Dendritic cell treated with granulocyte-macrophage colony-stimulating factor and Interleukin-4, amounts not matched to agents 40 ng/mL and 50 ng/mL, for 4 days (primary cell): ENCODE measurements around the gene CTNNAL1.

Experiments
- H3K27ac Mint-ChIP-seq: one replicate; pipeline ENCODE4 v1.8.0; 2022; ENCODE audit warnings: mild to moderate bottlenecking, mixed read lengths
- H3K27me3 Mint-ChIP-seq: one replicate; pipeline ENCODE4 v1.8.0; 2022; ENCODE audit warnings: mild to moderate bottlenecking, mixed read lengths
- H3K36me3 Mint-ChIP-seq: one replicate; pipeline ENCODE4 v1.8.0; 2022; ENCODE audit warnings: low read depth, mixed read lengths
- H3K4me1 Mint-ChIP-seq: one replicate; pipeline ENCODE4 v1.8.0; 2022; ENCODE audit warnings: low read depth, mixed read lengths
- H3K4me3 Mint-ChIP-seq: one replicate; pipeline ENCODE4 v1.8.0; 2022; ENCODE audit warnings: mild to moderate bottlenecking, moderate library complexity, mixed read lengths
- H3K9me3 Mint-ChIP-seq: one replicate; pipeline ENCODE4 v1.8.0; 2022; ENCODE audit warnings: mixed read lengths
- intact Hi-C: fragments of 100-400 bp; cut with micrococcal nuclease; formaldehyde crosslinking; loops from one replicate; pipeline ENCODE4 v1.15.0; 2022

Gene CTNNAL1

GRCh38 chr9:109037946-109038715 lies 24.8 kb upstream of the CTNNAL1 start:
- H3K27me3 Mint-ChIP-seq = no peaks in the 10 kb centered on the region
- peaks cover 55% of the 10 kb centered on the region for H3K36me3 Mint-ChIP-seq
- peaks cover 5% of the 10 kb centered on the region for H3K4me1 Mint-ChIP-seq
- no peak overlapping the region for H3K4me3 Mint-ChIP-seq
- H3K27ac Mint-ChIP-seq = no peak overlapping the region
- intact Hi-C loops = no loop called here
- H3K9me3 Mint-ChIP-seq = no peaks in the 10 kb centered on the region

GRCh38 chr9:109036744-109037680 lies 23.7 kb upstream of the CTNNAL1 start:
- no peak overlapping the region for H3K27ac Mint-ChIP-seq

DNA sequence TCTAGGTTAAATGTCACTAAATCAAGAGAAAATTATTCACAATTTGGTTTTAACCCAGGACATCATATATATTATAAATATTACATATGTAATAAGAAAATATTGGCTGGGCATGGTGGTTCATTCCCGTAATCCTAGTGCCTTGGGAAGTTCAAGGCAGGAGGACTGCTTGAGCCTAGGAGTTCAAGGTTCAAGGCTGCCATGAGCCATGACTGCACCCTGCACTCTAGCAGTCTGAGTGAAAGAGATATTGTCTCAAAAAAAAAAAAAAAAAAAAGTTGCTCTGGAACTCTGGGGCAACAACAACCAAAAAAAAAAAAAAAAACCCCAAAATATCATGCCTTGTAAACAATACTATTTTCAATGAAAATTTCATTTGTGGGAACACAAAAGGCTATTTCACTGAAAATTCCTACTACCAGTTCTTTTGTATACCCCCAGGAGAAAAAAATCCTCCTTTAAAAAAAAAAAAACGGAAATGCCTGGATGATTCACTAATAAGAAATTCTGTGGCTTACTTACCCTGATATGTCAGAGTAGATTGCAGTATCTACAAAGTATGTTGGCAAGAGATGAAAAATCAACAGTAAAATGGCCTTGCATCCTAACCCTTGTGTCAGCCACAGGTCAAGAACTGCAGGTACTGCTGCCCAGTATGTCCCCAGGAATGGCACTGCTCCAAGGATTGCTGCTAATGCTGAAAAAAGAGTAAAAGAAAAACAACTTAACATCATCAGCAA lies 22.6 kb upstream of the CTNNAL1 start:
- intact Hi-C loops = no loop called here
- Mint-ChIP-seq H3K9me3 (no peaks in the 10 kb centered on the region), H3K36me3 (peaks cover 65% of the 10 kb centered on the region), H3K4me1 (peaks cover 5% of the 10 kb centered on the region), H3K27me3 (no peaks in the 10 kb centered on the region), H3K4me3 (no peak overlapping the region), H3K27ac (no peak overlapping the region)

More at GRCh38 chr9:109036744-109037680, 23.7 kb upstream of the CTNNAL1 start:
- Mint-ChIP-seq H3K36me3 (peaks cover 56% of the 10 kb centered on the region), H3K9me3 (no peaks in the 10 kb centered on the region), H3K27me3 (no peaks in the 10 kb centered on the region), H3K4me3 (no peak overlapping the region), H3K4me1 (peaks cover 5% of the 10 kb centered on the region)
- intact Hi-C loops = no loop called here

DNA sequence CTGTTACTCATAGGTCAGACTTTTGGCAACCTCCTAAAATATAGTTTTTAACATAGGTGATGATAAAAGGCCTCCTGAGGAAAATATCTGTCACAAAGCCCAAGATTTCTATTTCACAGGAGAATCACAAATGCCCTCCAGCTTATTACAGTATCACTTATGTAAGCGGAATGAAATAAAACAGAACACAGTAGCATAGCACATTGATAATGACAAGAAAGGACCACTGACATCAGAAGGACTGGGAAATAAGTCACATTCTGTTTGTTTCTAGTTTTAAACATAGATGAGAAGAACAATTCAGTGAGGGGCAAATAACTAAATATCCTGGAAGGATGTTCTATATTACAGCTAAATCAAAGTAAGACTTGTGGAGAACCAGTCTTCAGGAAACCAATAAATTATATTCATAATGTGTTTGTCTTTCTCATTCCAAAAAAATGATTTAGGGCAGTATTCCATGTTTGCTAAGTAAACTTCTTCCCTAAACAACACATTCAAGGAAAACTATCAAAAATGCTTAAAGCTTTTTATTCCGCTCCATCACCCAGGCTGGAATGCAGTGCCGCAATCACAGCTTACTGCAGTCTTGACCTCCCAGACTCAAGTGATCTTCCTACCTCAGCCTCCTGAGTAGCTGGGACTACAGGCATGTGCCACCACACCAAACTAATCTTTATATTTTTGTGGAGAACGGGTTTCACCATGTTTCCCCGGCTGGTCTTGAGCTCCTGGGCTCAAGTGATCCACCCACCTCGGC lies 20.8 kb upstream of the CTNNAL1 start:
- no peaks in the 10 kb centered on the region for H3K9me3 Mint-ChIP-seq
- H3K4me3 Mint-ChIP-seq = no peak overlapping the region

DNA sequence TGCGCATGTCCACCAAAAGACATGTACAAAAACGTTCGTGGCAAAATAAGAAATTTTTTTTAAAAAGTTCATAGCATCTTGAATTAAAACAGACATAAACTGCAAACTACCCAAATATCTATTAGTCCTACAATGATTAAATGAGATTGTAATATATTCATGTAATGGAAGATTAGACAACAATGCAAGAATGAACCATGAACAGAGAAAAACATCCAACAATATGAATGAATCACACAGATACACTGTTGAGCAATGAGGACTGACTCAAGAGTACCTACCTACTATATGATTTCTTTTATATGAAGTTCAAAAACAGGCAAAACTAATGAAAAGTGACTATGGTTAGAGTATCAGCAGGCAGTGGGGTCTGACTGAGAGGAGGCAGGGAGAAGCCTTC lies 17.9 kb upstream of the CTNNAL1 start:
- Mint-ChIP-seq H3K9me3 (no peaks in the 10 kb centered on the region), H3K4me3 (no peak overlapping the region), H3K27ac (no peak overlapping the region), H3K36me3 (peaks cover 55% of the 10 kb centered on the region), H3K4me1 (peaks cover 4% of the 10 kb centered on the region), H3K27me3 (no peaks in the 10 kb centered on the region)
- intact Hi-C loops = no loop called here

More for the DNA sequence above, 20.8 kb upstream of the CTNNAL1 start:
- H3K27ac Mint-ChIP-seq = no peak overlapping the region
- peaks cover 5% of the 10 kb centered on the region for H3K4me1 Mint-ChIP-seq
- H3K36me3 Mint-ChIP-seq = peaks cover 60% of the 10 kb centered on the region
- intact Hi-C loops = no loop called here
- H3K27me3 Mint-ChIP-seq = no peaks in the 10 kb centered on the region

- intact Hi-C loops = no loop called here
- peaks cover 12% of the 10 kb centered on the region for H3K4me1 Mint-ChIP-seq
- no peak overlapping the region for H3K4me3 Mint-ChIP-seq
- peaks cover 51% of the 10 kb centered on the region for H3K36me3 Mint-ChIP-seq
- no peak overlapping the region for H3K27ac Mint-ChIP-seq
- no peaks in the 10 kb centered on the region for H3K9me3 Mint-ChIP-seq
- H3K27me3 Mint-ChIP-seq = no peaks in the 10 kb centered on the region
Measured at GRCh38 chr9:109030426-109030825, 17.1 kb upstream of the CTNNAL1 start.

DNA sequence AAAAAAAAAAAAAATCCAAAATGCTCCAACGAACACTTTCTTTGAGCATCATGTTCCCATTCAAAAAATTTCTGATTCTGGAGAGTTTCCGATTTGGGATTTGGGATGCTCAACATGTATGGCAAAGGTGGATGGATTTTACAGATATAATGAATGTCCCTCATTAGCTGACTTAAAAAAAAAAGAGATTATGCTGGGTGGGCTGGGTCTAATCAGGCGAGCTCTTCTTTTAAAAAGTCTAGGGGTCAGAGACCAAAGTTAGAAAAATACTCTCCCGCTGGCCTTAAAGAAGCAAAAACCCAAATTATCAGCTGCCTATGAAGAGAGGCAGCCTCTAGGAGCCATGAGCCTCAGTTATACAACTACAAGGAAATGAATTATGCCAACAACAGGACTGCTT lies 15.2 kb upstream of the CTNNAL1 start:
- intact Hi-C loops = no loop called here
- no peaks in the 10 kb centered on the region for H3K27me3 Mint-ChIP-seq
- H3K4me1 Mint-ChIP-seq = peaks cover 21% of the 10 kb centered on the region
- H3K9me3 Mint-ChIP-seq = no peaks in the 10 kb centered on the region
- H3K4me3 Mint-ChIP-seq = no peak overlapping the region
- H3K27ac Mint-ChIP-seq = no peak overlapping the region
- H3K36me3 Mint-ChIP-seq = peaks cover 57% of the 10 kb centered on the region

- intact Hi-C loops = no loop called here
- Mint-ChIP-seq H3K27me3 (no peaks in the 10 kb centered on the region), H3K36me3 (peaks cover 44% of the 10 kb centered on the region), H3K4me1 (peaks cover 21% of the 10 kb centered on the region), H3K9me3 (no peaks in the 10 kb centered on the region), H3K4me3 (no peak overlapping the region), H3K27ac (no peak overlapping the region)
Measured at GRCh38 chr9:109027176-109027575, 13.9 kb upstream of the CTNNAL1 start.

- peaks cover 25% of the 10 kb centered on the region for H3K4me1 Mint-ChIP-seq
- no peak overlapping the region for H3K27ac Mint-ChIP-seq
Measured at GRCh38 chr9:109026306-109026705, 13.0 kb upstream of the CTNNAL1 start.

DNA sequence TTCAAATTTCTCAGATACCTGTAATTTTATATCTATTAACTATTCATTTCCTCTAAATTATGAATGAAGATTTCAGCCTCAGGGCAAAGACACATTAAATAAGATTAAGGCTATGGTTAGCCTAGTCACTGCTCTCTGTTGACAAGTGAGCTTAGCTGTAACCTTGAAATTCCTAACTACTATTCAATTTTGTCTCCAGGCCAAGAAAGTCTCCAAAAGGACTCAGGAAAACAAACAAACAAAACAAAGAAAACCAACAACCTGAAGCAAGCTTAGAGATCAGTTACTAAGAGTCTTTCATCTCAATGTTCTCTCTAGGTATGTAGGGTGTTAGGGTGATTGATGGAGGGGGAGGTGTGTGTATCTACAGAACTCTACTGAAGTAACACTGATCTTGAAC lies 9.6 kb upstream of the CTNNAL1 start:
- intact Hi-C loops = loop anchor here (5.0 kb wide), 1 partner anchor 99 kb away; no protein-coding TSS in a partner anchor
- no peaks in the 10 kb centered on the region for H3K9me3 Mint-ChIP-seq
- no peaks in the 10 kb centered on the region for H3K27me3 Mint-ChIP-seq
- H3K4me1 Mint-ChIP-seq = peaks cover 50% of the 10 kb centered on the region
- H3K36me3 Mint-ChIP-seq = peaks cover 26% of the 10 kb centered on the region
- H3K4me3 Mint-ChIP-seq = no peak overlapping the region
- H3K27ac Mint-ChIP-seq = no peak overlapping the region

More at GRCh38 chr9:109026306-109026705, 13.0 kb upstream of the CTNNAL1 start:
- no peaks in the 10 kb centered on the region for H3K27me3 Mint-ChIP-seq
- intact Hi-C loops = no loop called here
- no peaks in the 10 kb centered on the region for H3K9me3 Mint-ChIP-seq
- peaks cover 35% of the 10 kb centered on the region for H3K36me3 Mint-ChIP-seq
- no peak overlapping the region for H3K4me3 Mint-ChIP-seq

DNA sequence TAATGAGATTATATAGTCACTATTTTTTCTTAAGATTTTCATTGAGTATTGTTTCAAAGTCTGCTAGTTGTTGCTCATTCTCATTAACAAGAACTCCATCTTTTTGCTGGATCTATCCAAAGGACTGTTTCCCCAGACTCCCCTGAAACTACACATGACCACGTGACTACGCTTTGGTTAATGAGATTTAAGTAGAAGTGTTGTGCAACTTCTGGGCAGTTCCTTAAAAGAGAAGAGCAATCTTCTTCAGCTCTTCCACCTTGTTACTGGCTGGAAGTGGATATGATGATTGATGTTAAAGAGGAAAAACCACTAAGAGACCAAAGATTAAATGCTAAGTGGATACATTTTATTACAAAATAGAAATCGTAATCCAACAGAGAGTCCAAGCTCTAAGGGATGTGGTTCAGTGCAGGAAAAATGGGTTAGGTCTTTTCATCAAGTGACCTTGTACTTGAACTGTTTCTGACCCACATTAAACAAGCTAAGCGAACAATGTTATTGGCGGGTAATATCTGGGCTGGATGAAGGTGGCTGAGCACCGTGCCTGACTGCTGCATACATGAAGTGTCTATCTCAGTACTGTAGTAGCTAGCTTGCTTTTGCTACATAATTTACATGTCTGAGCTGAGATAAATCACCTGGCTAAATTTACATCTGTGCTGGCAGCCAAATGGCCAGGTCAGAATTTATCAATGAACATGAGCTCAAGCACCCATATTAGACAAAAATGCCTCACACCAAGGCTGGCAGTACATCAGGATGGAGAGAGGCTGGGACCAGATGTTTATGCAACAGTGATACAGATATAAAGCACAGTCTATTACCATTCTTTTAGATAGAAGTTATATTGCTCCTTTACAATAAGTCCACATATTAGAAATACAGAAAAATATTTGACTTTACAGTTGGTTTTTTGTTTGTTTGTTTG lies 7.5 kb upstream of the CTNNAL1 start:
- intact Hi-C loops = loop anchor here (5.0 kb wide), 1 partner anchor 101 kb away; no protein-coding TSS in a partner anchor
- Mint-ChIP-seq H3K4me3 (no peak overlapping the region), H3K9me3 (no peaks in the 10 kb centered on the region), H3K36me3 (peaks cover 15% of the 10 kb centered on the region), H3K27me3 (no peaks in the 10 kb centered on the region), H3K27ac (peak overlapping the region; percentile 56), H3K4me1 (peaks cover 47% of the 10 kb centered on the region)

DNA sequence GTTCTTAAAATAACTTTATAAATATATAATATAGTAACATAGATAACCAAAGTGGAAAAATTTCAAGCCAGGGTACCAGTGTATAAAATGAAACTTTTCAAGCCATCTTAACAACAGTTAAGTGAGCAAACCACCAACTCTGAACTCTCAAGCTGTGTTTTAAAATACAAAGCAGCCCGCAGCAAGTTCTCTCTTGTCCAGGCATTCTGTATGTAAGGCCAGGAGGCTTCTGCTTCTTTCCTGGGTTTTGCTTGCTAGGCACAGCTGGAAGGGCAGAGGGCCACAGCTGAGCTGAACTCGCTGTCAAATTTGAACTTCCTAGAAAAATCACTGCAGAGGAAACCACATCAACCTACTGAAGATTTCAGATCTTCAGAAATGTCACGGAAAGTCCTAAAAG lies 6.8 kb upstream of the CTNNAL1 start:
- no peaks in the 10 kb centered on the region for H3K27me3 Mint-ChIP-seq
- H3K36me3 Mint-ChIP-seq = peaks cover 14% of the 10 kb centered on the region
- H3K27ac Mint-ChIP-seq = peak overlapping the region; percentile 56

More for the DNA sequence above, 6.8 kb upstream of the CTNNAL1 start:
- intact Hi-C loops = loop anchor here (5.0 kb wide), 1 partner anchor 102 kb away; no protein-coding TSS in a partner anchor
- H3K4me3 Mint-ChIP-seq = no peak overlapping the region
- H3K4me1 Mint-ChIP-seq = peaks cover 42% of the 10 kb centered on the region
- H3K9me3 Mint-ChIP-seq = no peaks in the 10 kb centered on the region
